Stomach (tissue), 4 donors: ENCODE data around the gene GAGE10.

Experiments
- EP300 ChIP-seq: sonication (generic); formaldehyde crosslinking; IDR thresholded peaks from one replicate; pipeline ENCODE4 v1.6.1; 2017; ENCODE audit warnings: antibody characterized with exemption
- POLR2A ChIP-seq, 4 donors: fragments of 450-650 bp; IDR thresholded peaks; one replicate each; pipeline ENCODE4 v1.6.1; 2016; ENCODE audit warnings: antibody characterized with exemption in 4 of 4, control low read depth in 2 of 4, mild to moderate bottlenecking in 1 of 4, moderate library complexity in 1 of 4
- TF ChIP-seq, protein P1 (sequence below), 7 experiments: fragments of 450-650 bp in 4 of 7; fragments of 200-600 bp in 3 of 7; sonication (generic) in 3 of 7; IDR thresholded peaks; one replicate each; pipeline ENCODE4 v1.5.1; 2016 to 2019; ENCODE audit warnings: antibody characterized with exemption in 7 of 7, control low read depth in 2 of 7, mild to moderate bottlenecking in 1 of 7

DNA sequence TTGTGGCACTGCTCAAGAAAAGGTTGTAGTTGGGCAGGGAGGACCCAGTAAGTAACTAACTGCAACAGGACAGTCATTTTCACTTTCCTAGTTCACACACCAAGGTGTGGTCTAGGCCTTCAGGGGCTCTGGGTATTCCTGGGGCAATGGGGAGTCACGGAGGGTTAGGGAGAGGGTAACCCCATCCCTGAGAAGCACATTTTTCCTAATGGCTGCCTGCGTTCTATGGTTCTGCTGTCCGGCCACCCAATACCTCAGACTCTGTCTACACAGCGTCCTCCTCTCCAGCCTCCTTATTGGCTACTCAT, 34.8 kb upstream of the GAGE10 start:
- TF ChIP-seq, protein P1, sequence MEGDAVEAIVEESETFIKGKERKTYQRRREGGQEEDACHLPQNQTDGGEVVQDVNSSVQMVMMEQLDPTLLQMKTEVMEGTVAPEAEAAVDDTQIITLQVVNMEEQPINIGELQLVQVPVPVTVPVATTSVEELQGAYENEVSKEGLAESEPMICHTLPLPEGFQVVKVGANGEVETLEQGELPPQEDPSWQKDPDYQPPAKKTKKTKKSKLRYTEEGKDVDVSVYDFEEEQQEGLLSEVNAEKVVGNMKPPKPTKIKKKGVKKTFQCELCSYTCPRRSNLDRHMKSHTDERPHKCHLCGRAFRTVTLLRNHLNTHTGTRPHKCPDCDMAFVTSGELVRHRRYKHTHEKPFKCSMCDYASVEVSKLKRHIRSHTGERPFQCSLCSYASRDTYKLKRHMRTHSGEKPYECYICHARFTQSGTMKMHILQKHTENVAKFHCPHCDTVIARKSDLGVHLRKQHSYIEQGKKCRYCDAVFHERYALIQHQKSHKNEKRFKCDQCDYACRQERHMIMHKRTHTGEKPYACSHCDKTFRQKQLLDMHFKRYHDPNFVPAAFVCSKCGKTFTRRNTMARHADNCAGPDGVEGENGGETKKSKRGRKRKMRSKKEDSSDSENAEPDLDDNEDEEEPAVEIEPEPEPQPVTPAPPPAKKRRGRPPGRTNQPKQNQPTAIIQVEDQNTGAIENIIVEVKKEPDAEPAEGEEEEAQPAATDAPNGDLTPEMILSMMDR (IDR thresholded peaks at IDR 0.05), result no peak
- TF ChIP-seq EP300 (no peak), POLR2A (IDR thresholded peaks at IDR 0.05) (no peak)
